ENCODE results near the gene GCC1. TPM values are rescaled to one million over a fixed set of nuclear protein-coding genes. Genes with fewer than 3 reads are reported as not detected.

The GCC1 gene
- total RNA-seq, 2 experiments from 2014 or later = 13.3 to 18.3 TPM

- TF ChIP-seq EZH2phosphoT487 (IDR thresholded peaks at IDR 0.05; ENCODE audit: borderline replicate concordance, low read depth, low read length) = no peak
- TF ChIP-seq, protein P1, sequence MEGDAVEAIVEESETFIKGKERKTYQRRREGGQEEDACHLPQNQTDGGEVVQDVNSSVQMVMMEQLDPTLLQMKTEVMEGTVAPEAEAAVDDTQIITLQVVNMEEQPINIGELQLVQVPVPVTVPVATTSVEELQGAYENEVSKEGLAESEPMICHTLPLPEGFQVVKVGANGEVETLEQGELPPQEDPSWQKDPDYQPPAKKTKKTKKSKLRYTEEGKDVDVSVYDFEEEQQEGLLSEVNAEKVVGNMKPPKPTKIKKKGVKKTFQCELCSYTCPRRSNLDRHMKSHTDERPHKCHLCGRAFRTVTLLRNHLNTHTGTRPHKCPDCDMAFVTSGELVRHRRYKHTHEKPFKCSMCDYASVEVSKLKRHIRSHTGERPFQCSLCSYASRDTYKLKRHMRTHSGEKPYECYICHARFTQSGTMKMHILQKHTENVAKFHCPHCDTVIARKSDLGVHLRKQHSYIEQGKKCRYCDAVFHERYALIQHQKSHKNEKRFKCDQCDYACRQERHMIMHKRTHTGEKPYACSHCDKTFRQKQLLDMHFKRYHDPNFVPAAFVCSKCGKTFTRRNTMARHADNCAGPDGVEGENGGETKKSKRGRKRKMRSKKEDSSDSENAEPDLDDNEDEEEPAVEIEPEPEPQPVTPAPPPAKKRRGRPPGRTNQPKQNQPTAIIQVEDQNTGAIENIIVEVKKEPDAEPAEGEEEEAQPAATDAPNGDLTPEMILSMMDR (conservative IDR thresholded peaks at IDR 0.05; ENCODE audit: low read length) = no peak
- intact Hi-C loops (cut with micrococcal nuclease; ENCODE audit: unreplicated experiment) = no loop called here
- Histone ChIP-seq H3K4me1 (ENCODE audit: insufficient read depth, low read length, poor library complexity, severe bottlenecking) (no peaks in the 10 kb centered on the region), H3K4me2 (ENCODE audit: low read length) (no peak overlapping the region), H3K9me3 (ENCODE audit: low read length) (no peaks in the 10 kb centered on the region; the same call in 1 of the 2 replicates), H2AFZ (ENCODE audit: low read length) (no peak overlapping the region), H3K4me3 (ENCODE audit: low read depth, low read length, poor library complexity, severe bottlenecking) (no peak overlapping the region), H4K20me1 (ENCODE audit: insufficient read depth, low read length) (no peaks in the 10 kb centered on the region), H3K36me3 (ENCODE audit: insufficient read depth, low read length) (no peaks in the 10 kb centered on the region), H3K9me2 (ENCODE audit: insufficient read depth, low read length) (no peaks in the 10 kb centered on the region), H3K27ac (ENCODE audit: low read depth, low read length, poor library complexity, severe bottlenecking) (no peak overlapping the region), H3K79me2 (ENCODE audit: insufficient read depth, low read depth, low read length) (no peaks in the 10 kb centered on the region)
- ChIA-PET CTCF (ENCODE audit: unreplicated experiment) (no interaction called here), POLR2A (no interaction called here)
- BruUV-seq (replicated peaks) = no TSS peak
- DNase-seq (ENCODE audit: low spot score) = no peak
Measured at GRCh38 chr7:127612263-127612662, 26.9 kb upstream of the GCC1 start.

DNA sequence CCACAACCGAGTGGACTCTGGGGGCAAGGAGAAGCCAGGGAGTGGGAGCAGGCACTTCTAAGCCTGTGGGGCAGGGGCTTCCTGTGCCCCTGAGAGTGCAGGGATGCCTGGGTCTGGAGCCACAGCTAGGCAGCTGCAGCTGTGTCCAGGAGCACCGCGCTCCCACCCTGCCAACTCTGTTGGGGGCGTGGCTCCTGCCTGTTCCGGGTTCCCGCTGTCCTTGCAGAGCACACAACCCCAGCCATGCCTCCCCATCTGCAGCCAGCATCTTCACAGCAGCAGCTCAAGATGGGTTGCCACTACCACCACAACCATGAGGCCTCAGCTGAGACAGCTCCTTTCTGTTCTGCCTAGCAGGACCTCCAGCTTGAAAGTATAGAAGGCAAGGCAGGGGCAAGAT, 23.9 kb upstream of the GCC1 start:
- Histone ChIP-seq H3K4me2 (ENCODE audit: low read length) (no peak overlapping the region), H3K9me2 (ENCODE audit: insufficient read depth, low read length) (no peaks in the 10 kb centered on the region), H3K4me1 (ENCODE audit: insufficient read depth, low read length, poor library complexity, severe bottlenecking) (no peaks in the 10 kb centered on the region), H3K36me3 (ENCODE audit: insufficient read depth, low read length) (no peaks in the 10 kb centered on the region), H3K9me3 (ENCODE audit: low read length) (no peaks in the 10 kb centered on the region; the same call in 1 of the 2 replicates), H3K4me3 (ENCODE audit: low read depth, low read length, poor library complexity, severe bottlenecking) (no peak overlapping the region), H3K79me2 (ENCODE audit: insufficient read depth, low read depth, low read length) (no peaks in the 10 kb centered on the region), H4K20me1 (ENCODE audit: insufficient read depth, low read length) (no peaks in the 10 kb centered on the region), H2AFZ (ENCODE audit: low read length) (no peak overlapping the region), H3K27ac (ENCODE audit: low read depth, low read length, poor library complexity, severe bottlenecking) (no peak overlapping the region)
- intact Hi-C loops (cut with micrococcal nuclease; ENCODE audit: unreplicated experiment) = no loop called here
- no TSS peak for BruUV-seq (replicated peaks)
- TF ChIP-seq EZH2phosphoT487 (IDR thresholded peaks at IDR 0.05; ENCODE audit: borderline replicate concordance, low read depth, low read length) = no peak
- TF ChIP-seq, protein P1 (conservative IDR thresholded peaks at IDR 0.05; ENCODE audit: low read length) = no peak
- DNase-seq (ENCODE audit: low spot score) = no peak
- CTCF ChIA-PET (ENCODE audit: unreplicated experiment) = no interaction called here
- POLR2A ChIA-PET = interaction anchor here (0.6 kb wide), 1 partner anchor 438 kb away, joined by 3 read pairs; no protein-coding TSS in a partner anchor

DNA sequence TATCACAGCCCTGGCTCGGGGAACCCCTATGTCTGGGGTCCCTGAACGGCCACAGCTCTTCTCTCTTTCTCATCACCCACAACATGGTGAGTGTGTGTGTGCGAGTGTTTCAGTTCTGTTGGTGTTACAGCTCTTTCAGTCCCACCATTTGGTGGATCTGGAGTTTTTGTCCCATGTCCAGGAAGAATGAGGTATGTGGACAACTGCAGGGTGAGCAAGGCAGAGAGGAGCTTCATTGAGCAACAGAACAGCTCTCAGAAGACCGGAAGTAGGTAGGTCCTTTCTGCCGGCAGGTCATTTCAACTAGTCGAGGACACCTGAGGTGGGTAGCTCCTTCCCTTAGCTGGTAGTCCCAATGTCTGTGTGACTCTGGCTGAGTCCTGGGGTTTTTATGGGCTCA, 23.1 kb upstream of the GCC1 start:
- POLR2A ChIA-PET = interaction anchor here (0.6 kb wide), 1 partner anchor 1185 kb away, joined by 4 read pairs; no protein-coding TSS in a partner anchor

More for the DNA sequence above, 23.1 kb upstream of the GCC1 start:
- TF ChIP-seq EZH2phosphoT487 (IDR thresholded peaks at IDR 0.05; ENCODE audit: borderline replicate concordance, low read depth, low read length) = no peak
- TF ChIP-seq, protein P1 (conservative IDR thresholded peaks at IDR 0.05; ENCODE audit: low read length) = no peak
- Histone ChIP-seq H3K36me3 (ENCODE audit: insufficient read depth, low read length) (no peaks in the 10 kb centered on the region), H3K4me2 (ENCODE audit: low read length) (no peak overlapping the region), H3K27ac (ENCODE audit: low read depth, low read length, poor library complexity, severe bottlenecking) (no peak overlapping the region), H4K20me1 (ENCODE audit: insufficient read depth, low read length) (no peaks in the 10 kb centered on the region), H2AFZ (ENCODE audit: low read length) (no peak overlapping the region), H3K4me1 (ENCODE audit: insufficient read depth, low read length, poor library complexity, severe bottlenecking) (no peaks in the 10 kb centered on the region), H3K9me2 (ENCODE audit: insufficient read depth, low read length) (no peaks in the 10 kb centered on the region), H3K4me3 (ENCODE audit: low read depth, low read length, poor library complexity, severe bottlenecking) (no peak overlapping the region), H3K79me2 (ENCODE audit: insufficient read depth, low read depth, low read length) (no peaks in the 10 kb centered on the region), H3K9me3 (ENCODE audit: low read length) (no peaks in the 10 kb centered on the region; the same call in 1 of the 2 replicates)
- CTCF ChIA-PET (ENCODE audit: unreplicated experiment) = no interaction called here
- DNase-seq (ENCODE audit: low spot score) = no peak
- no TSS peak for BruUV-seq (replicated peaks)
- intact Hi-C loops (cut with micrococcal nuclease; ENCODE audit: unreplicated experiment) = no loop called here

Measured in OCI-LY7 (cell line).